Psoas muscle (tissue), 8 donors: ENCODE measurements around the gene SNRPD3. TPM values are rescaled to one million over a fixed set of nuclear protein-coding genes. Genes with fewer than 3 reads are reported as not detected.

Experiments used
- ATAC-seq, 4 donors: fragments of 200-7000 bp; cut with Tn5 transposase; one replicate each; pipeline ENCODE4 v1.9.1; 2020; ENCODE audit warnings: moderate library complexity in 3 of 4, mild to moderate bottlenecking in 2 of 4
- DNase-seq, 2 donors: peaks; one replicate each; pipeline ENCODE4 v3.0.0-alpha.2; 2020
- H3K27ac ChIP-seq: fragments of 200-600 bp; one replicate; pipeline ENCODE4 v1.8.0; 2022
- H3K27me3 ChIP-seq, 3 donors: fragments of 200-600 bp in 1 of 3; one replicate each; pipeline versions ENCODE4 v1.6.1 to v1.8.0; 2013 to 2022; ENCODE audit warnings: low read length in 2 of 3, mild to moderate bottlenecking in 2 of 3, moderate library complexity in 1 of 3; ENCODE audit not compliant: insufficient read depth in 3 of 3
- H3K36me3 ChIP-seq, 2 donors: fragments of 200-600 bp in 1 of 2; one replicate each; pipeline versions ENCODE4 v1.6.1 to v1.8.0; 2013 to 2022; ENCODE audit warnings: low read depth in 1 of 2, mild to moderate bottlenecking in 1 of 2, moderate library complexity in 1 of 2; ENCODE audit not compliant: insufficient read depth in 1 of 2
- H3K4me1 ChIP-seq: fragments of 200-600 bp; one replicate; pipeline ENCODE4 v1.8.0; 2022
- H3K4me3 ChIP-seq: fragments of 200-600 bp; one replicate; pipeline ENCODE4 v1.8.0; 2022; ENCODE audit warnings: mild to moderate bottlenecking
- H3K9me3 ChIP-seq: fragments of 200-600 bp; one replicate; pipeline ENCODE4 v1.8.0; 2022
- WGBS, 3 donors: extraction: QIAGEN DNeasy Blood & Tissue Kit; methylation state at CpG; one replicate each; pipeline versions ENCODE4 v1.1.6 to v1.1.7; 2013; 5-methylcytosine and 5-hydroxymethylcytosine counted together
- intact Hi-C, 2 donors: fragments of 100-400 bp; cut with DNase I; formaldehyde crosslinking; loops; one replicate each; pipeline versions ENCODE4 v1.11.0 to v1.14.2; 2022
- polyA plus RNA-seq, 3 donors: library from polyadenylated mRNA; stranded (reverse); fragments of 200-250 nt; gene quantifications; one replicate each; pipeline ENCODE4 v1.2.3, GENCODE V29; 2013
- total RNA-seq, 4 donors: library from RNA; stranded (reverse); fragmentation: NEBNext Ultra II Directional in 2 of 4; extraction: Animal tissue kit (Norgen Biotek cat#: 25700) in 2 of 4; gene quantifications; one replicate each; pipeline versions ENCODE4 v1.2.1 to v1.2.4, GENCODE V29; 2021 to 2023
- TF ChIP-seq, protein P1 (sequence below): fragments of 200-600 bp; IDR thresholded peaks from one replicate; pipeline ENCODE4 v1.8.0; 2022; ENCODE audit warnings: antibody characterized with exemption
- donor health status: healthy with polysubstance abuse.
- donor health status: DM: no; HTN: no; CAD: no; lungs with moderate emphysema.
- donor health status: Bipolar disorder and iron deficiency.
- donor health status: healthy.
- donor health status: DM: yes; HTN: yes; CAD: no.
- donor health status: DM: no; HTN: no; CAD: no.
- donor health status: DM: no; HTN: no; CAD: no.
- donor health status: DM: yes; HTN: yes; CAD: no.

Gene SNRPD3
- total and polyA plus RNA-seq, 7 donors, result 68.8 to 129 (median 82.7) TPM

DNA sequence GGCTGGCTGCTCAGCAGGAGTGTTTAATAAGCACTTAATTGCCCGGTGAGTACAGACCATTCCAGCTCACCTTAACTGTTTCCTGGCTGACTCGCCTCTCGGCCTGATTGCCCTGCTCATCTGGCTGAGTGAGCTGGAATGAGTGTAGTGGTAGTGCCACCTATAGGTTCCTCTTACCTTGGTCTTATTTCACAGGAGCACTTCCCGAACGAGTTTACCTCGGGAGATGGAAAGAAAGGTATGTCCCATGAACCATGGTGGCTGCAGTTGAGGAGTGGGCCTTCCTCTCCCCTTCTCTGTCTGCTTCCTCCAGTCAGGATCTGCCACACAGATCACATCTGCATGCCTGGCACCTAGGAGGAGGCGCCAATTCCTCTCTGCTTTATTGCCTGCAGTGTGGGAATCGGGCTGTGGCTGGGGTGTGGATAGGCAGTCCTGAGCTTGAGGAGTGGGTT is 34.0 kb upstream of the SNRPD3 start:
- Histone ChIP-seq H3K36me3 (no peaks in the 10 kb centered on the region), H3K27ac (no peak overlapping the region), H3K27me3 (no peaks in the 10 kb centered on the region), H3K9me3 (no peaks in the 10 kb centered on the region), H3K4me1 (peaks cover 3% of the 10 kb centered on the region), H3K4me3 (no peak overlapping the region)
- ATAC-seq (peak; percentile 63 to 81 (median 74)), DNase-seq (peak in 1 of 2 donors; percentile 52)
- 31 to 45% (median 35%) methylated on average over 8 of the region's 8 CpGs for WGBS, 3 donors
- TF ChIP-seq, protein P1, sequence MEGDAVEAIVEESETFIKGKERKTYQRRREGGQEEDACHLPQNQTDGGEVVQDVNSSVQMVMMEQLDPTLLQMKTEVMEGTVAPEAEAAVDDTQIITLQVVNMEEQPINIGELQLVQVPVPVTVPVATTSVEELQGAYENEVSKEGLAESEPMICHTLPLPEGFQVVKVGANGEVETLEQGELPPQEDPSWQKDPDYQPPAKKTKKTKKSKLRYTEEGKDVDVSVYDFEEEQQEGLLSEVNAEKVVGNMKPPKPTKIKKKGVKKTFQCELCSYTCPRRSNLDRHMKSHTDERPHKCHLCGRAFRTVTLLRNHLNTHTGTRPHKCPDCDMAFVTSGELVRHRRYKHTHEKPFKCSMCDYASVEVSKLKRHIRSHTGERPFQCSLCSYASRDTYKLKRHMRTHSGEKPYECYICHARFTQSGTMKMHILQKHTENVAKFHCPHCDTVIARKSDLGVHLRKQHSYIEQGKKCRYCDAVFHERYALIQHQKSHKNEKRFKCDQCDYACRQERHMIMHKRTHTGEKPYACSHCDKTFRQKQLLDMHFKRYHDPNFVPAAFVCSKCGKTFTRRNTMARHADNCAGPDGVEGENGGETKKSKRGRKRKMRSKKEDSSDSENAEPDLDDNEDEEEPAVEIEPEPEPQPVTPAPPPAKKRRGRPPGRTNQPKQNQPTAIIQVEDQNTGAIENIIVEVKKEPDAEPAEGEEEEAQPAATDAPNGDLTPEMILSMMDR, result peak; percentile 41
- intact Hi-C loops, result loop anchor here in 1 of 2 donors (2.0 kb wide), 1 partner anchor 95 kb away; the partner anchor contains the start of gene ADORA2A

DNA sequence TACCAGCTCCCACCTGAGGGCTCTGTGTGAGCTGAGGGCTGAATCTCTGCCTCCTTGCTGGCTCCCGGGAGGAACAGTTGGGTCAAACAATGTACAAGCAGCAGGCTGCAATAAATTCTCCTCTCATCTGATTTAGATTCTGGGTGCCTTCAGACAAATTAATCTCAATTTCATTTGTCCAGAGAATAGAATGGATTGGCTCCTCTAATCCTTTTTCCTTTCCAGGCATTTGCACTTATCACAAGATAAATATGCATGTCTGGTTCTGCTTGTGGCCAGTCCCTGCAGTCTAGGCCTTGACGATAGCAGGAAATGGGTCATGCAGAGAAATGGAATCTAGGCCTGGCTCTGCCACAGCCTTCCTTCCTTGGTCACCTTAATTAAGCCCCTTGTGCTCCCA is 31.9 kb upstream of the SNRPD3 start:
- H3K4me1 ChIP-seq, result peaks cover 3% of the 10 kb centered on the region

DNA sequence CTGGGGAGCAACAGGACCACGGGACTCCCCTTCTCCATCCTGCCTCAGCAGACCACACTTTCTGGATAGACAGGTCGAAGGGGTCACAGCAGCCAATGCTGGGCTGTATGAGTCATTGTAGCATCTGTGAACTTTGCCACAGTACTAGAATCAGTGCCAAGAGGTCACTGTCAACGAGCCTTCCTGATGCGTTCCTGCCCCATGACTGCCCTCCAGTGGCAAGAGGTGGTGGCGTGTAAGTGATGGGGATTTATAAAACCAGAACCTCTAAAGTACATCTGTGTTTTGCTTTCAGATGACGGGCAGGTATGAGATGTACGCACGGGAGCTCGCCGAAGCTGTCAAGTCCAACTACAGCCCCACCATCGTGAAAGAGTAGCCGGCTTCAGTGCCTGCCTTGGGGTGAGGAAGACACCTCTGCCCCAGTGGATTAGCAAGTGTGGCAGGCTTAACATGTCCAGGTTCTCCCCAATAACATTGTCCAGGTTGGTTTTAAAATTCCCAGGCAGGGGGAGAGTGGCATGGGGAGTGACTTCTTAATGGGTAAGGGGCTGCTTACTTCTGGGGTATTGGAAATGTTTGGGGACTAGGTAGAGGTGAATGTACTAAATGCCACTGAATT is 30.3 kb upstream of the SNRPD3 start:
- no peak overlapping the region for H3K27ac ChIP-seq

More for the DNA sequence above, 31.9 kb upstream of the SNRPD3 start:
- H3K9me3 ChIP-seq, result no peaks in the 10 kb centered on the region
- H3K36me3 ChIP-seq, result no peaks in the 10 kb centered on the region
- H3K27ac ChIP-seq, result no peak overlapping the region
- WGBS, 3 donors, result 72 to 79% (median 78%) methylated on average over 2 of the region's 2 CpGs
- intact Hi-C loops, result loop anchor here (2.0 kb wide), 2 partner anchors 97 to 101 kb away; partner anchors contain the start of gene ADORA2A (in 1 of the 2)
- no peaks in the 10 kb centered on the region for H3K27me3 ChIP-seq
- no peak overlapping the region for H3K4me3 ChIP-seq
- TF ChIP-seq, protein P1, result no peak
- DNase-seq, result peak in 1 of 2 donors; percentile 18
- ATAC-seq, result no peak

DNA sequence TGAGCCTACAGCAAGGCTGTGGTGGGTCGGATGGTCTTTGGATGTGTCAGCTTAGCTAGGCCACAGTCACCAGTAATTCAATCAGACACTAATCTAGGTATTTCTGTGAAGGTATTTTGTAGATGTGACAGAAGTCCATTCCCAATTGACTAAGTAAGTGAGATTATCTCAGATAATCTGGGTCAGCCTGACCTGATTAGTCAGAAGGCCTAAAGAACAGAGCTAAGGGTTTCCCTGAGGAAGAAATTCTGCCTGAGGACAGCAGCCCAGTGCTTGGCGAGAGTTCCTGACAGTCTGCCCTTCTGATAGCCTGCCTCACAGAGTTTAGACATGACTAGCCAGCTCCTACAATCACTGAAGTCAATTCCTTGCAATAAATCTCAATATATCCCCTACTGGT is 29.6 kb upstream of the SNRPD3 start:
- intact Hi-C loops, result loop anchor here in 1 of 2 donors (5.0 kb wide), 1 partner anchor 199 kb away; no protein-coding TSS in a partner anchor
- H3K4me1 ChIP-seq, result no peaks in the 10 kb centered on the region
- ATAC-seq (no peak), DNase-seq (no peak)
- no peaks in the 10 kb centered on the region for H3K9me3 ChIP-seq
- no peak overlapping the region for H3K4me3 ChIP-seq
- TF ChIP-seq, protein P1, result no peak
- H3K27ac ChIP-seq, result no peak overlapping the region
- 84 to 93% (median 84%) methylated on average over 2 of the region's 2 CpGs for WGBS, 3 donors
- H3K36me3 ChIP-seq, result no peaks in the 10 kb centered on the region
- no peaks in the 10 kb centered on the region for H3K27me3 ChIP-seq

More for the DNA sequence above, 30.3 kb upstream of the SNRPD3 start:
- ATAC-seq (peak; percentile 77 to 88 (median 82)), DNase-seq (peak; percentile 78 to 86)
- Histone ChIP-seq H3K36me3 (no peaks in the 10 kb centered on the region), H3K27me3 (no peaks in the 10 kb centered on the region), H3K4me3 (no peak overlapping the region), H3K9me3 (no peaks in the 10 kb centered on the region), H3K4me1 (no peaks in the 10 kb centered on the region)
- TF ChIP-seq, protein P1, result peak; percentile 84
- intact Hi-C loops, result loop anchor here in 1 of 2 donors (2.0 to 5.0 kb wide), 2 partner anchors 103 to 198 kb away; no protein-coding TSS in a partner anchor
- WGBS, 3 donors, result 12 to 16% (median 13%) methylated on average over 12 of the region's 12 CpGs
